DOHH2 (cell line): ENCODE data around the gene MTFR2.
A peak's percentile ranks its signal among the peaks of the same experiment; 100 is the strongest.

Source experiments
- H3F3A ChIP-seq: fragments of 200-600 bp; sonication (generic), shearing (Covaris generic); 2 replicates; pipeline ENCODE4 v1.6.0; 2016; ENCODE audit warnings: antibody characterized with exemption, mild to moderate bottlenecking; ENCODE audit not compliant: control insufficient read depth, insufficient read depth
- H3K27ac ChIP-seq: fragments of 200-600 bp; sonication (generic); 2 replicates; pipeline ENCODE4 v1.5.1; 2014; ENCODE audit warnings: low read depth, mild to moderate bottlenecking, low read length, moderate library complexity
- H3K27me3 ChIP-seq: fragments of 200-600 bp; sonication (generic); 2 replicates; pipeline ENCODE4 v1.6.1; 2014; ENCODE audit warnings: mild to moderate bottlenecking, low read length, mixed read lengths; ENCODE audit not compliant: control insufficient read depth
- H3K36me3 ChIP-seq: fragments of 200-600 bp; sonication (generic); 2 replicates; pipeline ENCODE4 v1.6.1; 2014; ENCODE audit warnings: mild to moderate bottlenecking, low read length, moderate library complexity, mixed read lengths; ENCODE audit not compliant: control insufficient read depth
- H3K4me1 ChIP-seq: fragments of 200-600 bp; sonication (generic); 2 replicates; pipeline ENCODE4 v1.6.1; 2014; ENCODE audit warnings: mild to moderate bottlenecking, low read length, mixed read lengths; ENCODE audit not compliant: control insufficient read depth
- H3K4me2 ChIP-seq: fragments of 200-600 bp; sonication (generic); 2 replicates; pipeline ENCODE4 v1.6.0; 2014; ENCODE audit warnings: mild to moderate bottlenecking, low read length, moderate library complexity
- H3K4me3 ChIP-seq: fragments of 200-600 bp; sonication (generic); 2 replicates; pipeline ENCODE4 v1.5.1; 2014; ENCODE audit warnings: mild to moderate bottlenecking, low read length, mixed read lengths
- H3K79me2 ChIP-seq: fragments of 200-600 bp; sonication (generic); 2 replicates; pipeline ENCODE4 v1.6.1; 2014; ENCODE audit warnings: mild to moderate bottlenecking, low read length, mixed read lengths; ENCODE audit not compliant: control insufficient read depth
- H3K9me2 ChIP-seq: fragments of 200-600 bp; sonication (generic); replicated peaks from 2 replicates; pipeline ENCODE4 v1.6.1; 2014; ENCODE audit warnings: mild to moderate bottlenecking, low read length, mixed read lengths; ENCODE audit not compliant: control insufficient read depth
- H3K9me3 ChIP-seq: fragments of 200-600 bp; sonication (generic); 2 replicates; pipeline ENCODE4 v1.6.1; 2014; ENCODE audit warnings: antibody characterized with exemption, low read length, mixed read lengths; ENCODE audit not compliant: control insufficient read depth, insufficient read depth
- H4K20me1 ChIP-seq: fragments of 200-600 bp; sonication (generic); 2 replicates; pipeline ENCODE4 v1.6.0; 2014; ENCODE audit warnings: low read depth, mild to moderate bottlenecking, antibody characterized with exemption, low read length, moderate library complexity; ENCODE audit not compliant: control insufficient read depth, insufficient read depth
- EZH2phosphoT487 ChIP-seq: fragments of 200-600 bp; sonication (generic); IDR thresholded peaks from 2 replicates; pipeline ENCODE4 v1.6.1; 2017; ENCODE audit warnings: borderline replicate concordance, mild to moderate bottlenecking, antibody characterized with exemption, low read length, moderate library complexity, mixed read lengths
- TF ChIP-seq, protein P1 (sequence below): fragments of 200-600 bp; sonication (generic); IDR thresholded peaks from one replicate; pipeline ENCODE4 v1.5.1; 2014; ENCODE audit warnings: antibody characterized with exemption, mild to moderate bottlenecking, low read depth, low read length; ENCODE audit not compliant: poor library complexity, severe bottlenecking

MTFR2 gene

GRCh38 chr6:136284909-136285308 is 34.8 kb upstream of the MTFR2 start:
- no peak overlapping the region for H3K27ac ChIP-seq
- H3K4me2 ChIP-seq = peak overlapping the region; percentile 77
- peaks cover 86% of the 10 kb centered on the region for H3K36me3 ChIP-seq
- TF ChIP-seq, protein P1, sequence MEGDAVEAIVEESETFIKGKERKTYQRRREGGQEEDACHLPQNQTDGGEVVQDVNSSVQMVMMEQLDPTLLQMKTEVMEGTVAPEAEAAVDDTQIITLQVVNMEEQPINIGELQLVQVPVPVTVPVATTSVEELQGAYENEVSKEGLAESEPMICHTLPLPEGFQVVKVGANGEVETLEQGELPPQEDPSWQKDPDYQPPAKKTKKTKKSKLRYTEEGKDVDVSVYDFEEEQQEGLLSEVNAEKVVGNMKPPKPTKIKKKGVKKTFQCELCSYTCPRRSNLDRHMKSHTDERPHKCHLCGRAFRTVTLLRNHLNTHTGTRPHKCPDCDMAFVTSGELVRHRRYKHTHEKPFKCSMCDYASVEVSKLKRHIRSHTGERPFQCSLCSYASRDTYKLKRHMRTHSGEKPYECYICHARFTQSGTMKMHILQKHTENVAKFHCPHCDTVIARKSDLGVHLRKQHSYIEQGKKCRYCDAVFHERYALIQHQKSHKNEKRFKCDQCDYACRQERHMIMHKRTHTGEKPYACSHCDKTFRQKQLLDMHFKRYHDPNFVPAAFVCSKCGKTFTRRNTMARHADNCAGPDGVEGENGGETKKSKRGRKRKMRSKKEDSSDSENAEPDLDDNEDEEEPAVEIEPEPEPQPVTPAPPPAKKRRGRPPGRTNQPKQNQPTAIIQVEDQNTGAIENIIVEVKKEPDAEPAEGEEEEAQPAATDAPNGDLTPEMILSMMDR = no peak
- TF ChIP-seq EZH2phosphoT487 = no peak
- peaks cover 97% of the 10 kb centered on the region for H3K79me2 ChIP-seq
- H3K4me1 ChIP-seq = peaks cover 54% of the 10 kb centered on the region
- no peaks in the 10 kb centered on the region for H3K9me2 ChIP-seq
- peaks cover 2% of the 10 kb centered on the region; the same call in 1 of the 2 replicates for H3F3A ChIP-seq
- H4K20me1 ChIP-seq = peaks cover 76% of the 10 kb centered on the region
- H3K9me3 ChIP-seq = no peaks in the 10 kb centered on the region
- H3K27me3 ChIP-seq = no peaks in the 10 kb centered on the region
- H3K4me3 ChIP-seq = peak overlapping the region; percentile 37

DNA sequence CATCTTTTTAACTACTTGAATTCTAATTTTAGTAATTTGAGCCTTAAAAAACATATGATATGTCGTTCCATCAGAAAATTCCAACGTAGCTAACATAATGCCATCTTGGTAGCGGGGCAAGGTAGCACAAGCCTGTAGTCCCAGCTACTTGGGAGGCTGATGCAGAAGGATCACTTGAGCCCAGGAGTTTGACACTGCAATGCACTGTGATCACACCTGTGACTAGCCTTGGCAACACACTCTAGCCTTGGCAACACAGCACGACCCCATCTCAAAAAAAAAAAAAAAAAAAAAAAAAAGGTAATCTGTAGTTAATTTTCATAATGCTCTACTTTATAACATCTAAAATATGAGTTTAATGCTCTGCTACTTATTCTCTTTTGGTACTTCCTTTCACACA is 32.8 kb upstream of the MTFR2 start:
- H3K27ac ChIP-seq = no peak overlapping the region
- peaks cover 70% of the 10 kb centered on the region for H4K20me1 ChIP-seq
- H3K9me3 ChIP-seq = no peaks in the 10 kb centered on the region
- peaks cover 2% of the 10 kb centered on the region; the same call in 1 of the 2 replicates for H3F3A ChIP-seq
- H3K4me2 ChIP-seq = no peak overlapping the region
- H3K9me2 ChIP-seq = no peaks in the 10 kb centered on the region
- no peaks in the 10 kb centered on the region for H3K27me3 ChIP-seq
- no peak overlapping the region for H3K4me3 ChIP-seq
- TF ChIP-seq EZH2phosphoT487 = no peak
- TF ChIP-seq, protein P1 = no peak
- peaks cover 85% of the 10 kb centered on the region for H3K36me3 ChIP-seq
- peaks cover 50% of the 10 kb centered on the region for H3K4me1 ChIP-seq
- H3K79me2 ChIP-seq = peaks cover 99% of the 10 kb centered on the region

GRCh38 chr6:136280032-136280609 is 30.0 kb upstream of the MTFR2 start:
- H3K36me3 ChIP-seq = peaks cover 87% of the 10 kb centered on the region
- no peak overlapping the region for H3K27ac ChIP-seq
- no peaks in the 10 kb centered on the region for H3K9me3 ChIP-seq
- H3K4me1 ChIP-seq = peaks cover 24% of the 10 kb centered on the region
- H3K9me2 ChIP-seq = no peaks in the 10 kb centered on the region
- H3K27me3 ChIP-seq = no peaks in the 10 kb centered on the region
- H3F3A ChIP-seq = peaks cover 4% of the 10 kb centered on the region; the same call in 1 of the 2 replicates
- peaks cover 51% of the 10 kb centered on the region for H4K20me1 ChIP-seq
- no peak overlapping the region for H3K4me2 ChIP-seq
- peaks cover 90% of the 10 kb centered on the region for H3K79me2 ChIP-seq
- H3K4me3 ChIP-seq = no peak overlapping the region
- TF ChIP-seq, protein P1 = no peak
- no peak for TF ChIP-seq EZH2phosphoT487
